ENCODE measurements around the gene FBXO2.

- TF ChIP-seq ISL1 (CRISPR knock-in tag; IDR thresholded peaks at IDR 0.05) (no peak), SNAI2 (CRISPR knock-in tag; IDR thresholded peaks at IDR 0.05) (no peak), PPARA (CRISPR knock-in tag; IDR thresholded peaks at IDR 0.05; ENCODE audit: borderline replicate concordance) (no peak), ZNF565 (CRISPR knock-in tag; conservative IDR thresholded peaks at IDR 0.05; ENCODE audit: low read depth) (no peak), ARNTL (CRISPR knock-in tag; IDR thresholded peaks at IDR 0.05; ENCODE audit: borderline replicate concordance, low read depth) (no peak), ZFP30 (CRISPR knock-in tag; IDR thresholded peaks at IDR 0.05) (no peak), BACH2 (CRISPR knock-in tag; IDR thresholded peaks at IDR 0.05; ENCODE audit: borderline replicate concordance) (no peak), RARB (CRISPR knock-in tag; IDR thresholded peaks at IDR 0.05) (no peak), ZFP3 (CRISPR knock-in tag; IDR thresholded peaks at IDR 0.05) (no peak), TSHZ2 (CRISPR knock-in tag; IDR thresholded peaks at IDR 0.05) (no peak), ESRRG (CRISPR knock-in tag; IDR thresholded peaks at IDR 0.05) (no peak), CSRNP3 (CRISPR knock-in tag; IDR thresholded peaks at IDR 0.05) (no peak)
Observed at GRCh38 chr1:11695861-11696260, 41.6 kb upstream of the FBXO2 start.
